Trophoblast cell (in vitro differentiated cells and primary cell): Measurements from ENCODE around the gene NAA50.
A peak's percentile ranks its signal among the peaks of the same experiment; 100 is the strongest.

ENCODE experiments used
- DNase-seq, 2 donors: peaks; one replicate each; pipeline ENCODE4 v3.0.0-alpha.2; 2016
- H2AFZ ChIP-seq: 2 replicates; pipeline ENCODE4 v1.6.1; 2013; ENCODE audit warnings: low read length, moderate library complexity, mild to moderate bottlenecking; ENCODE audit not compliant: insufficient read depth, poor library complexity
- H2AK5ac ChIP-seq: 2 replicates; pipeline ENCODE4 v1.6.1; 2013; ENCODE audit warnings: mild to moderate bottlenecking, low read length
- H2BK120ac ChIP-seq: 2 replicates; pipeline ENCODE4 v1.6.1; 2013; ENCODE audit warnings: low read length, mild to moderate bottlenecking, moderate library complexity; ENCODE audit not compliant: insufficient read depth, poor library complexity
- H2BK12ac ChIP-seq: 2 replicates; pipeline ENCODE4 v1.6.1; 2013; ENCODE audit warnings: mild to moderate bottlenecking, low read length, moderate library complexity
- H2BK5ac ChIP-seq: 2 replicates; pipeline ENCODE4 v1.6.1; 2013; ENCODE audit warnings: low read length, low read depth, moderate library complexity, mild to moderate bottlenecking; ENCODE audit not compliant: poor library complexity
- H3K14ac ChIP-seq: 2 replicates; pipeline ENCODE4 v1.6.1; 2013; ENCODE audit warnings: mild to moderate bottlenecking, low read length
- H3K18ac ChIP-seq: 2 replicates; pipeline ENCODE4 v1.6.1; 2013; ENCODE audit warnings: mild to moderate bottlenecking, low read length
- H3K23ac ChIP-seq: 2 replicates; pipeline ENCODE4 v1.6.1; 2013; ENCODE audit warnings: low read length
- H3K27ac ChIP-seq: 2 replicates; pipeline ENCODE4 v1.5.1; 2013; ENCODE audit warnings: low read depth, mild to moderate bottlenecking, inconsistent platforms, low read length, moderate library complexity
- H3K27me3 ChIP-seq: 2 replicates; pipeline ENCODE4 v1.6.1; 2013; ENCODE audit warnings: inconsistent platforms, mild to moderate bottlenecking, low read length, moderate library complexity; ENCODE audit not compliant: insufficient read depth
- H3K36me3 ChIP-seq, 2 experiments: 1 replicate in 1 of 2; 2 replicates in 1 of 2; pipeline ENCODE4 v1.6.1; 2013; ENCODE audit warnings: low read length in 2 of 2, mild to moderate bottlenecking in 2 of 2, moderate library complexity in 1 of 2; ENCODE audit not compliant: insufficient read depth in 2 of 2, control insufficient read depth in 1 of 2
- H3K4ac ChIP-seq: 2 replicates; pipeline ENCODE4 v1.6.1; 2013; ENCODE audit warnings: low read depth, mild to moderate bottlenecking, low read length, moderate library complexity
- H3K4me1 ChIP-seq, 2 experiments: 1 replicate in 1 of 2; 2 replicates in 1 of 2; pipeline ENCODE4 v1.6.1; 2013; ENCODE audit warnings: low read length in 2 of 2, mild to moderate bottlenecking in 2 of 2, moderate library complexity in 1 of 2; ENCODE audit not compliant: insufficient read depth in 2 of 2, control insufficient read depth in 1 of 2
- H3K4me2 ChIP-seq: 2 replicates; pipeline ENCODE4 v1.6.1; 2013; ENCODE audit warnings: inconsistent platforms, mild to moderate bottlenecking, low read length, moderate library complexity
- H3K4me3 ChIP-seq: 2 replicates; pipeline ENCODE4 v1.5.1; 2013; ENCODE audit warnings: mild to moderate bottlenecking, low read depth, low read length, inconsistent platforms
- H3K79me1 ChIP-seq: one replicate; pipeline ENCODE4 v1.6.1; 2013; ENCODE audit warnings: low read length
- H3K79me2 ChIP-seq: 2 replicates; pipeline ENCODE4 v1.6.1; 2013; ENCODE audit warnings: low read length, mild to moderate bottlenecking; ENCODE audit not compliant: control insufficient read depth, insufficient read depth, poor library complexity
- H3K9ac ChIP-seq: 2 replicates; pipeline ENCODE4 v1.6.1; 2013; ENCODE audit warnings: mild to moderate bottlenecking, low read length
- H3K9me3 ChIP-seq: 2 replicates; pipeline ENCODE4 v1.6.1; 2013; ENCODE audit warnings: low read depth, mild to moderate bottlenecking, control low read depth, inconsistent platforms, low read length; ENCODE audit not compliant: insufficient read depth
- H4K12ac ChIP-seq: 2 replicates; pipeline ENCODE4 v1.6.1; 2013; ENCODE audit warnings: low read depth, mild to moderate bottlenecking, low read length, moderate library complexity
- H4K8ac ChIP-seq: 2 replicates; pipeline ENCODE4 v1.6.1; 2013; ENCODE audit warnings: low read depth, mild to moderate bottlenecking, low read length, moderate library complexity
- H4K91ac ChIP-seq: one replicate; pipeline ENCODE4 v1.6.1; 2013; ENCODE audit warnings: low read depth, mild to moderate bottlenecking, low read length, moderate library complexity
- WGBS: extraction: QIAGEN DNeasy Blood & Tissue Kit; methylation state at CpG from one replicate; pipeline ENCODE4 v1.1.7; 2013; ENCODE audit warnings: missing lambda C conversion rate; ENCODE audit not compliant: insufficient read length, insufficient coverage; ENCODE audit errors: extremely low coverage; 5-methylcytosine and 5-hydroxymethylcytosine counted together

Gene NAA50

DNA sequence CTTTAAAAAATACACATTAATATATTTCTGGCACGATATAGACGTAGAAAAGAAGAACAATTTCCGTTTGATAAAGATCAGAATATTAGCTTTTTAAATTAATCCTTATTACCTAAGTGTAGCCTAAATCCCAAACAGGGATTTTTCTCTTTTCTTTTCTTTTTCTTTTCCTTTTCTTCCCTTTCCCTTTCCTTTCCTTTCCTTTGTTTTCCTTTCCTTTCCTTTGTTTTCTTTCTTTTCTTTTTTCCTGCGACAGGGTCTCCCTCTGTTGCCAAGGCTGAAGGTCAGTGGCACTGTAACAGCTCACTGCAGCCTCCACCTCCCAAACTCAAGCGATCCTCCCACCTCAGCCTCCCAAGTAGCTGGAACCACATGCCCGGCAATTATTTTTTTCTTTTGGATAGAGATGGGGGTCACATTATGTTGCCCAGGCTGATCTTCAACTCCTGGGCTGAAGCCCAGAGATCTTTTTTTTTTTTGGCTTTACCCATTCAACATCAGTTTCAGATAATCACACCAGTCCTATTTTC, 47.8 kb downstream of the NAA50 start:
- Histone ChIP-seq H2BK120ac (no peak overlapping the region), H2BK5ac (no peak overlapping the region), H2AFZ (no peak overlapping the region), H3K27ac (no peak overlapping the region), H4K91ac (no peak overlapping the region), H3K9me3 (no peaks in the 10 kb centered on the region), H3K14ac (no peak overlapping the region), H3K4me3 (no peak overlapping the region), H3K79me1 (peaks cover 14% of the 10 kb centered on the region), H3K36me3 (no peaks in the 10 kb centered on the region), H3K4me1 (peaks cover 0 to 3% of the 10 kb centered on the region in 2 experiments), H4K12ac (no peak overlapping the region), H4K8ac (peak overlapping the region; percentile 36), H3K9ac (no peak overlapping the region), H2BK12ac (no peak overlapping the region), H3K4me2 (no peak overlapping the region), H3K27me3 (no peaks in the 10 kb centered on the region), H3K23ac (no peak overlapping the region), H3K4ac (peak overlapping the region; percentile 57), H3K79me2 (peaks cover 13% of the 10 kb centered on the region), H2AK5ac (no peak overlapping the region), H3K18ac (no peak overlapping the region)
- DNase-seq, result no peak
- WGBS, result no CpG with 5 or more reads among the region's 6 CpGs

DNA sequence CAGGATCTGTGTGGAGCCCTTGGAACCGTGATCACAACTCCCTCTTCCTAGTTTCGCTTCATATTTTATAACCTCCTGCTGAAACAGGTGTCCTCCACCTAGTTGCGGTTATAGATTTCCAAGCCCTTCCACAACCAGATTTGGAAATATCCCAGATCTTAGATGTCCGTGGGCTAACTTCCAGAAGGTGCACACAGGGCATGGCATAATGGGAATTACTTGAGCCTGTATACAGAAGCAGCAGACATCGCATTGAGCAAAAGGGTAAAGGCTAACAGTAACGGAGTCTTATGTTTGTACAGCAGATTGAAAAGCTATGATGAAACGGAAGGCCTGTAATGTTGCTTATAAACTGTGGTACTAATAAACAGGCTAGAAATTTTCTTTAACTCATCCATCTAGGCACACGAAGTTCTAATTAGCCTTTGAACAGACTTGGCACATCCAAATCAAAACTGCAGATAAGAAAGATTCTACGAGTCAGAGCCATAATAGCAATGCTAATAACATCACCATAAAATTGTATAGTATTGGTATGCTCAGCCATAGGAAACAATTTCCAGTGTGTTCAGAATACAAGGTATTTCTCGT, 48.5 kb downstream of the NAA50 start:
- peaks cover 0 to 3% of the 10 kb centered on the region in 2 experiments for H3K4me1 ChIP-seq
- H2AK5ac ChIP-seq, result peak overlapping the region; percentile 59
- H3K9me3 ChIP-seq, result no peaks in the 10 kb centered on the region
- H3K36me3 ChIP-seq, result no peaks in the 10 kb centered on the region
- no peak for DNase-seq
- peak overlapping the region; percentile 89 for H4K12ac ChIP-seq
- H2BK12ac ChIP-seq, result peak overlapping the region; percentile 38
- peak overlapping the region; percentile 95 for H4K8ac ChIP-seq
- no CpG with 5 or more reads among the region's 10 CpGs for WGBS
- no peak overlapping the region for H3K23ac ChIP-seq
- H3K79me2 ChIP-seq, result peaks cover 13% of the 10 kb centered on the region
- H3K9ac ChIP-seq, result peak overlapping the region; percentile 94
- peak overlapping the region; percentile 74 for H3K27ac ChIP-seq
- H3K79me1 ChIP-seq, result peaks cover 14% of the 10 kb centered on the region
- peak overlapping the region; percentile 72 for H2BK120ac ChIP-seq
- H3K18ac ChIP-seq, result peak overlapping the region; percentile 87
- H3K14ac ChIP-seq, result peak overlapping the region; percentile 85
- peak overlapping the region; percentile 82 for H3K4ac ChIP-seq
- peak overlapping the region; percentile 81 for H2AFZ ChIP-seq
- H2BK5ac ChIP-seq, result peak overlapping the region; percentile 76
- peak overlapping the region; percentile 70 for H4K91ac ChIP-seq
- H3K4me2 ChIP-seq, result peak overlapping the region; percentile 94
- H3K4me3 ChIP-seq, result peak overlapping the region; percentile 75
- no peaks in the 10 kb centered on the region for H3K27me3 ChIP-seq

- H3K79me1 ChIP-seq, result peaks cover 14% of the 10 kb centered on the region
- H4K91ac ChIP-seq, result peak overlapping the region; percentile 70
- peak overlapping the region; percentile 38 for H2BK12ac ChIP-seq
- H3K27me3 ChIP-seq, result no peaks in the 10 kb centered on the region
- peak overlapping the region; percentile 59 for H2AK5ac ChIP-seq
- no peaks in the 10 kb centered on the region for H3K36me3 ChIP-seq
- H2AFZ ChIP-seq, result peak overlapping the region; percentile 81
- H4K12ac ChIP-seq, result peak overlapping the region; percentile 89
- peaks cover 1 to 4% of the 10 kb centered on the region in 2 experiments for H3K4me1 ChIP-seq
- peak overlapping the region; percentile 94 for H3K4me2 ChIP-seq
- H3K14ac ChIP-seq, result peak overlapping the region; percentile 85
- peak overlapping the region; percentile 72 for H2BK120ac ChIP-seq
- H3K79me2 ChIP-seq, result peaks cover 13% of the 10 kb centered on the region
- peak overlapping the region; percentile 76 for H2BK5ac ChIP-seq
- H3K4ac ChIP-seq, result peak overlapping the region; percentile 82
- H3K4me3 ChIP-seq, result peak overlapping the region; percentile 75
- H3K9ac ChIP-seq, result peak overlapping the region; percentile 94
- WGBS, result no CpG with 5 or more reads among the region's 38 CpGs
- peak overlapping the region; percentile 74 for H3K27ac ChIP-seq
- DNase-seq, result peak; percentile 99 to 100
- peak overlapping the region; percentile 87 for H3K18ac ChIP-seq
- no peak overlapping the region for H3K23ac ChIP-seq
- peak overlapping the region; percentile 95 for H4K8ac ChIP-seq
- H3K9me3 ChIP-seq, result no peaks in the 10 kb centered on the region
Observed at GRCh38 chr3:113696658-113697499, 49.2 kb downstream of the NAA50 start.

GRCh38 chr3:113695786-113696645, 50.0 kb downstream of the NAA50 start, which contains the start of gene USF3:
Gene USF3 (minus strand): TSS chr3:113696642. CDS start chr3:113674878, 21,764 bp downstream.
- Histone ChIP-seq H2BK5ac (peak within 1 kb of the TSS; percentile 90), H3K23ac (no peak within 1 kb of the TSS), H3K18ac (peak within 1 kb of the TSS; percentile 90), H4K91ac (peak within 1 kb of the TSS; percentile 98), H3K27ac (peak within 1 kb of the TSS; percentile 97), H3K9me3 (no peaks in the 10 kb centered on the region), H3K4me1 (peaks cover 3 to 5% of the 10 kb centered on the region in 2 experiments), H3K4me3 (peak within 1 kb of the TSS; percentile 97), H4K8ac (peak within 1 kb of the TSS; percentile 95), H3K14ac (peak within 1 kb of the TSS; percentile 95), H3K4ac (peak within 1 kb of the TSS; percentile 82), H4K12ac (peak within 1 kb of the TSS; percentile 89), H3K27me3 (no peaks in the 10 kb centered on the region), H3K9ac (peak within 1 kb of the TSS; percentile 94), H3K79me2 (peaks cover 13% of the 10 kb centered on the region), H2AFZ (peak within 1 kb of the TSS; percentile 91), H2AK5ac (peak within 1 kb of the TSS; percentile 59), H2BK12ac (peak within 1 kb of the TSS; percentile 38), H3K36me3 (no peaks in the 10 kb centered on the region), H3K79me1 (peaks cover 14% of the 10 kb centered on the region), H2BK120ac (peak within 1 kb of the TSS; percentile 84), H3K4me2 (peak within 1 kb of the TSS; percentile 94)
- WGBS, result no CpG with 5 or more reads among the region's 75 CpGs
- peak; percentile 28 to 60 for DNase-seq
